ENCODE data around the gene SPRTN. TPM values are rescaled to one million over a fixed set of nuclear protein-coding genes. Genes with fewer than 3 reads are reported as not detected.

Gene SPRTN
- total and polyA plus RNA-seq, 2 experiments from 2014 or later: 7.5 to 12.5 TPM

- Histone ChIP-seq H3K9me3 (ENCODE audit: low read depth) (no peaks in the 10 kb centered on the region), H3K36me3 (replicated peaks; ENCODE audit: insufficient read depth, low read depth) (no peaks in the 10 kb centered on the region), H3K9me2 (replicated peaks; ENCODE audit: insufficient read depth) (no peaks in the 10 kb centered on the region), H3K27ac (no peak overlapping the region), H3K4me2 (no peak overlapping the region), H3K79me2 (peaks cover 22% of the 10 kb centered on the region), H3K4me3 (no peak overlapping the region), H3K4me1 (ENCODE audit: insufficient read depth) (peaks cover 16% of the 10 kb centered on the region), H2AFZ (no peak overlapping the region), H4K20me1 (ENCODE audit: insufficient read depth, poor library complexity, severe bottlenecking) (peaks cover 12% of the 10 kb centered on the region), H3K27me3 (no peaks in the 10 kb centered on the region)
- 90% methylated on average over 7 of the region's 7 CpGs for WGBS (ENCODE audit: low lambda C conversion rate, missing lambda C conversion rate)
- TF ChIP-seq EZH2phosphoT487 (IDR thresholded peaks at IDR 0.05; ENCODE audit: low read depth, severe bottlenecking, unreplicated experiment) (no peak), EZH2 (IDR thresholded peaks at IDR 0.05; ENCODE audit: borderline replicate concordance) (no peak), CTCF (IDR thresholded peaks at IDR 0.05; ENCODE audit: poor library complexity) (no peak)
- DNase-seq (ENCODE audit: low spot score): no peak
Measured at GRCh38 chr1:231329483-231329882, 8.6 kb upstream of the SPRTN start.

GRCh38 chr1:231332761-231333160 lies 5.3 kb upstream of the SPRTN start:
- H3K79me2 ChIP-seq: peaks cover 50% of the 10 kb centered on the region
- H3K4me1 ChIP-seq (ENCODE audit: insufficient read depth): peaks cover 34% of the 10 kb centered on the region
- TF ChIP-seq EZH2phosphoT487 (IDR thresholded peaks at IDR 0.05; ENCODE audit: low read depth, severe bottlenecking, unreplicated experiment): no peak
- no peak for TF ChIP-seq CTCF (IDR thresholded peaks at IDR 0.05; ENCODE audit: poor library complexity)
- no peak for TF ChIP-seq EZH2 (IDR thresholded peaks at IDR 0.05; ENCODE audit: borderline replicate concordance)
- H3K27me3 ChIP-seq: no peaks in the 10 kb centered on the region
- H3K4me2 ChIP-seq: peak overlapping the region; percentile 93
- DNase-seq (ENCODE audit: low spot score): no peak
- no peaks in the 10 kb centered on the region for H3K36me3 ChIP-seq (replicated peaks; ENCODE audit: insufficient read depth, low read depth)
- H3K9me2 ChIP-seq (replicated peaks; ENCODE audit: insufficient read depth): no peaks in the 10 kb centered on the region
- no peak overlapping the region for H2AFZ ChIP-seq
- no peak overlapping the region for H3K27ac ChIP-seq
- WGBS (ENCODE audit: low lambda C conversion rate, missing lambda C conversion rate): 97% methylated on average over 1 of the region's 1 CpG
- peaks cover 37% of the 10 kb centered on the region for H4K20me1 ChIP-seq (ENCODE audit: insufficient read depth, poor library complexity, severe bottlenecking)
- no peaks in the 10 kb centered on the region for H3K9me3 ChIP-seq (ENCODE audit: low read depth)
- peak overlapping the region; percentile 6 for H3K4me3 ChIP-seq

- Histone ChIP-seq H3K79me2 (peaks cover 56% of the 10 kb centered on the region), H3K4me2 (peak overlapping the region; percentile 93), H3K9me2 (replicated peaks; ENCODE audit: insufficient read depth) (no peaks in the 10 kb centered on the region), H2AFZ (no peak overlapping the region), H3K27me3 (no peaks in the 10 kb centered on the region), H3K27ac (no peak overlapping the region), H3K4me3 (peak overlapping the region; percentile 6), H3K9me3 (ENCODE audit: low read depth) (no peaks in the 10 kb centered on the region), H3K4me1 (ENCODE audit: insufficient read depth) (peaks cover 36% of the 10 kb centered on the region), H3K36me3 (replicated peaks; ENCODE audit: insufficient read depth, low read depth) (no peaks in the 10 kb centered on the region), H4K20me1 (ENCODE audit: insufficient read depth, poor library complexity, severe bottlenecking) (peaks cover 37% of the 10 kb centered on the region)
- 65% methylated on average over 1 of the region's 1 CpG for WGBS (ENCODE audit: low lambda C conversion rate, missing lambda C conversion rate)
- TF ChIP-seq EZH2 (IDR thresholded peaks at IDR 0.05; ENCODE audit: borderline replicate concordance) (no peak), CTCF (IDR thresholded peaks at IDR 0.05; ENCODE audit: poor library complexity) (no peak), EZH2phosphoT487 (IDR thresholded peaks at IDR 0.05; ENCODE audit: low read depth, severe bottlenecking, unreplicated experiment) (no peak)
- no peak for DNase-seq (ENCODE audit: low spot score)
Measured at GRCh38 chr1:231334079-231334666, 3.9 kb upstream of the SPRTN start.

All from hepatocyte (in vitro differentiated cells).